Naive thymus-derived CD8-positive, alpha-beta T cell (primary cell): ENCODE data around the gene PKD1. TPM values are rescaled to one million over a fixed set of nuclear protein-coding genes. Genes with fewer than 3 reads are reported as not detected.
A peak's percentile ranks its signal among the peaks of the same experiment; 100 is the strongest.
"Not testable (repeated sequence)": the region's sequence is repeated elsewhere in the genome, so short reads cannot be mapped to it uniquely, and the experiment has no call there.

Experiments
- ATAC-seq, 2 donors: fragments of 150-1000 bp; cut with Tn5 transposase in 1 of 2; sonication (Bioruptor Pico), chemical (Tn5 transposase) in 1 of 2; 1 replicate in 1 of 2; 2 replicates in 1 of 2; pipeline ENCODE4 v1.10.0; 2021; ENCODE audit warnings: mild to moderate bottlenecking in 2 of 2, moderate library complexity in 2 of 2
- POLR2A ChIA-PET: fragments of 350-600 bp; sonication (Branson Sonifier 250); formaldehyde crosslinking; loops from one replicate; lab custom pipeline; 2021; ENCODE audit warnings: antibody characterized with exemption; lab: Charles Lee
- DNase-seq, 10 donors: peaks; one replicate each; pipeline versions ENCODE4 v3.0.0 to v3.0.0-alpha.2; 2020 to 2022
- H3K27ac Mint-ChIP-seq, 10 donors: one replicate each; pipeline ENCODE4 v1.8.0; 2020 to 2022; ENCODE audit warnings: mild to moderate bottlenecking in 10 of 10, mixed read lengths in 10 of 10, moderate library complexity in 4 of 10, inconsistent platforms in 1 of 10
- H3K27me3 Mint-ChIP-seq, 5 donors: one replicate each; pipeline ENCODE4 v1.8.0; 2021 to 2022; ENCODE audit warnings: mixed read lengths in 5 of 5
- H3K36me3 Mint-ChIP-seq, 3 donors: one replicate each; pipeline ENCODE4 v1.8.0; 2020 to 2022; ENCODE audit warnings: mixed read lengths in 3 of 3, mild to moderate bottlenecking in 2 of 3, inconsistent platforms in 1 of 3
- H3K4me1 Mint-ChIP-seq, 4 donors: one replicate each; pipeline ENCODE4 v1.8.0; 2021 to 2022; ENCODE audit warnings: mixed read lengths in 4 of 4
- H3K4me3 Mint-ChIP-seq, 10 donors: one replicate each; pipeline ENCODE4 v1.8.0; 2020 to 2022; ENCODE audit warnings: mild to moderate bottlenecking in 10 of 10, mixed read lengths in 10 of 10, moderate library complexity in 6 of 10, inconsistent platforms in 1 of 10
- H3K9me3 Mint-ChIP-seq, 9 donors: one replicate each; pipeline ENCODE4 v1.8.0; 2020 to 2022; ENCODE audit warnings: mixed read lengths in 9 of 9, mild to moderate bottlenecking in 3 of 9, inconsistent platforms in 1 of 9, moderate library complexity in 1 of 9
- polyA plus RNA-seq, 3 donors: library from polyadenylated mRNA; unstranded; fragments of 300-500 nt; fragmentation: Illumina TruSeq; gene quantifications; one replicate each; pipeline ENCODE4 v1.2.3, GENCODE V29; 2021
- total RNA-seq, 8 experiments: library from RNA in 2 of 8; stranded (reverse) in 2 of 8; gene quantifications; one replicate each; pipeline ENCODE4 v1.2.3 and lab custom pipeline; 2021 to 2026

Gene PKD1
- total and polyA plus RNA-seq, 5 experiments from 2014 or later = 3.5 to 134 (median 9.9) TPM

DNA sequence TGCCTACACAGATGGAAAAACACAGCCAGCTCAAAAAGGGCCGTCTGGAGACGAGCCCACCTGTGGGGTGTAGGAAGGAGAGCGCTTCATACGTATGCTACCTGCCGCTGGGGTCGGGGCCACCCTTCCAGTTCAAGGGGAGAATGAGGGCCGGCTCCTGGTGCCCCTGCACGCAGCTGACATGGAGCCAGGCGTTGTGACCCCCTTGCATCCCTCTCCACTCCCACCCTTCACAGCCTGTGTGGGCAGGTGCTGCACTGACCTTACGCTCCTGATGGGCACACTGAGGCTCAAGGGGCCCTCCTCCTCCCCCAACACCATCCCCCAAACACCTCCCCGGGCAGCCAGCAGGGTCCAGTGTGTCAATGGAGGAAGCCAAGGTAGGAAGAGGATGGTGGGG is 10.1 kb downstream of the PKD1 start:
- DNase-seq, H3K9me3 Mint-ChIP-seq, ATAC-seq, H3K27me3 Mint-ChIP-seq, H3K36me3 Mint-ChIP-seq, H3K4me3 Mint-ChIP-seq: not testable (repeated sequence)
- POLR2A ChIA-PET = interaction anchor here (1.1 kb wide), 1 partner anchor 22 kb away, joined by 3 read pairs; the partner anchor contains the start of gene RAB26
- Mint-ChIP-seq H3K27ac (peak overlapping the region in 3 of 10 donors; percentile 40 to 69 (median 68)), H3K4me1 (peaks cover 17 to 33% (median 20%) of the 10 kb centered on the region in 4 donors)

- DNase-seq, H3K27me3 Mint-ChIP-seq, POLR2A ChIA-PET, H3K9me3 Mint-ChIP-seq, H3K36me3 Mint-ChIP-seq, ATAC-seq, H3K4me3 Mint-ChIP-seq: not testable (repeated sequence)
- H3K4me1 Mint-ChIP-seq = peaks cover 21 to 38% (median 25%) of the 10 kb centered on the region in 4 donors
- H3K27ac Mint-ChIP-seq = peak overlapping the region in 4 of 10 donors; percentile 36 to 68 (median 45)
These were observed 10.8 kb downstream of the PKD1 start for GRCh38 chr16:2124694-2125444.

GRCh38 chr16:2124377-2124693 is 11.4 kb downstream of the PKD1 start:
- H3K36me3 Mint-ChIP-seq, ATAC-seq, POLR2A ChIA-PET, H3K27ac Mint-ChIP-seq, H3K9me3 Mint-ChIP-seq, H3K4me3 Mint-ChIP-seq, DNase-seq, H3K27me3 Mint-ChIP-seq: not testable (repeated sequence)
- H3K4me1 Mint-ChIP-seq = peaks cover 21 to 38% (median 25%) of the 10 kb centered on the region in 4 donors

DNA sequence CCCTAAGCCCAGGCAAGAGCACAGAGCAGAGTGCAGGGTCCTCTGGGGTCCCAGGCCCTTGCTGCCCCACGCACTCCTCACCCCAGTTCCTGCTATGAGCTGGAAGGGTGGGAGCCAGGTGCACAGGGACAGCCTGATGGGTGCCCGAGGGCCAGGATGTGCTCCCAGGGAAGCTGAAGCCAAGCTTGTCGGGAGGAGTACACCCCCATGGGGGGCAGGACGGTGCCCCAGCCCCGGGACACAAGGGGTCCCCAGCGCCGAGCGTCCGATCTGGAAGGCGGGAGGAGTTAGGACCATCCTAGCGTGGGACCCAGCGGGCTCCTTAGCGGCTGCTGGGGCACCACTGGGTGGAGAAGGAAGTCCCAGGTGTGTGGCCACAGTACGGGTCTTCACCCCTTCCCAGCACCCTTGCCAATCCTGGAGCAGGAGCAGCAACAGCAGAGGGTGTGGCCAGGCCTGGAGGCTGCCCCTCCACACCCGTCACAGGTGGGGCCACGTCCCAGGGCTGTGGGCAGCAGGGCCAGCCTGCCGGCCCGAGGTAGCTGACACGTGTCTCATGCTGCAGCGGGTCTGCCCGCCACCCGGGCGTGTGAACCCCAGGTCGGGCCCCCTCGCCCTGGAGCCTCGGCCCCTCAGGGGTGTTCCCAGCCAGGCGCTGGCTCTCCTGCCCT is 11.9 kb downstream of the PKD1 start:
- H3K27me3 Mint-ChIP-seq, ATAC-seq, POLR2A ChIA-PET, H3K27ac Mint-ChIP-seq, H3K9me3 Mint-ChIP-seq, H3K36me3 Mint-ChIP-seq, DNase-seq, H3K4me3 Mint-ChIP-seq: not testable (repeated sequence)
- H3K4me1 Mint-ChIP-seq = peaks cover 21 to 37% (median 24%) of the 10 kb centered on the region in 4 donors

GRCh38 chr16:2122934-2123683 is 12.6 kb downstream of the PKD1 start:
- H3K36me3 Mint-ChIP-seq, H3K27me3 Mint-ChIP-seq, H3K27ac Mint-ChIP-seq, DNase-seq, H3K9me3 Mint-ChIP-seq, POLR2A ChIA-PET, H3K4me3 Mint-ChIP-seq, ATAC-seq: not testable (repeated sequence)
- H3K4me1 Mint-ChIP-seq = peaks cover 15 to 30% (median 20%) of the 10 kb centered on the region in 4 donors

DNA sequence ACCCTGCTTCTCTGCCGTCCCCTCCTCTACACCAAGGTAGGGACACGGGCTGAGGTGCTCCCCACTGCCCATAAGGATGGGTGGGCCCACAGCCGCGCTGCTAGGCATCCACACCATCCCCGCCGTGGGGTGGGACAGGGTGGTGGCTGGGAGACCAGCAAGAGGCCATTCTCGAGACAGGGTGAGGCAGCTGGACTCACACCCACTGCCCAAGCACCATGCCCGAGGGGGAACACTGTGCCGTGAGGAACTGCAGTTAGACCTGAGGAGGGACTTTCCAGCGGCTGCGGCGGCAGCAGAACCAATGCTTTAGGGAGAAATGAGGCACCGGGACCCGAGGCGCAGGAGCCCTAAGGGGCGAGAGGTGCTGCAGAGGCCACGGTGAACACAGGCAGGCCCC is 13.3 kb downstream of the PKD1 start:
- H3K4me3 Mint-ChIP-seq = no peak overlapping the region
- no peaks in the 10 kb centered on the region for H3K36me3 Mint-ChIP-seq
- ATAC-seq = no peak
- DNase-seq = no peak
- H3K27me3 Mint-ChIP-seq = no peaks in the 10 kb centered on the region
- H3K9me3 Mint-ChIP-seq = no peaks in the 10 kb centered on the region
- no peak overlapping the region for H3K27ac Mint-ChIP-seq
- POLR2A ChIA-PET = no interaction called here
- peaks cover 15 to 29% (median 19%) of the 10 kb centered on the region in 4 donors for H3K4me1 Mint-ChIP-seq

GRCh38 chr16:2121853-2122252 is 13.8 kb downstream of the PKD1 start:
- Mint-ChIP-seq H3K36me3 (no peaks in the 10 kb centered on the region), H3K27ac (no peak overlapping the region), H3K9me3 (no peaks in the 10 kb centered on the region), H3K4me1 (peaks cover 15 to 24% (median 16%) of the 10 kb centered on the region in 4 donors), H3K4me3 (no peak overlapping the region), H3K27me3 (no peaks in the 10 kb centered on the region)
- no peak for ATAC-seq
- DNase-seq = no peak
- POLR2A ChIA-PET = no interaction called here

- ATAC-seq (peak; percentile 58 to 65), DNase-seq (peak in 3 of 10 donors; percentile 9 to 32 (median 24))
- H3K4me1 Mint-ChIP-seq = peaks cover 15 to 21% (median 15%) of the 10 kb centered on the region in 4 donors
- not testable (repeated sequence) for H3K36me3 Mint-ChIP-seq, H3K9me3 Mint-ChIP-seq, H3K27me3 Mint-ChIP-seq
- peak overlapping the region in 1 of 10 donors; percentile 31 for H3K4me3 Mint-ChIP-seq
- POLR2A ChIA-PET = interaction anchor here (0.6 to 0.8 kb wide), 2 partner anchors 21 to 30 kb away, joined by 3 to 4 read pairs; no protein-coding TSS in a partner anchor
- H3K27ac Mint-ChIP-seq = peak overlapping the region in 3 of 10 donors; percentile 15 to 68 (median 31)
These were observed 14.4 kb downstream of the PKD1 start for GRCh38 chr16:2121325-2121724.

DNA sequence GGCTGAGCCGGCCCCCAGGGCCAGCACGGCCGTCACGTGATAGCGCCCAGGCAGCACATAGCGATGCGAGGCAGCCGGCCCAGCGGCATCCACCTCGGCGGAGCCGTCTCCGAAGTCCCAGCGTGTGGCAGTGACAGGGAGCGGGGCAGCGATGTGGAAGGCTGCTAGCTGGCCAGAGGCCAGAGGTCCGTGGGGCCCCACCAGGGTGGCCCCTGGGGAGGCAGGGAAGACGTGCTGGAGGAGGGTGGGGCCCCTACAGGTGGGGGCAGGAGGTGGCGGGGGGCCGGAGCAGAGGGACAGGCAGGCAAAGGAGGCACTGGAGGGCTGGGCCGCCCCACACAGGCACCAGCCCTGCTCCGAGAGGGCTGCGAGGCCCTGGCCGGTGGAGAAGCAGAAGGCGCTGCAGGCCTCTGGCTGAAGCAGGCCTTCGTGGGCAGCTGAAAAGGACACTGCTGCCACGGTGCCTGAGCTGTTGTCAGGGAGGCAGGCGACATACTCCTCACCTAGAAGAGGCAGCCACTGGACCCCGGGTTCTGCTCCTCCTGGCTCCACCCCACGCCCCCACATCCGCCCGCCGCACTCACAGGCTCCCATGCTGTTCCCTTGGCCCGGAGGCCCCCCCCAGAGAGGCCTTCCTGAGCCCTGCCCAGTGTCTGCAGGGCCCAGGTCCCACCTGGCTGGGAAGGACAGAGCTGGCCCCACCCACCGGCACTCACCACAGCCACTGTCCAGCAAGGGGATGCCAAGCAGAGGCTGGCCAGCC is 17.6 kb downstream of the PKD1 start:
- H3K27me3 Mint-ChIP-seq, H3K36me3 Mint-ChIP-seq, DNase-seq, POLR2A ChIA-PET, H3K27ac Mint-ChIP-seq, ATAC-seq, H3K4me3 Mint-ChIP-seq, H3K4me1 Mint-ChIP-seq, H3K9me3 Mint-ChIP-seq: not testable (repeated sequence)

DNA sequence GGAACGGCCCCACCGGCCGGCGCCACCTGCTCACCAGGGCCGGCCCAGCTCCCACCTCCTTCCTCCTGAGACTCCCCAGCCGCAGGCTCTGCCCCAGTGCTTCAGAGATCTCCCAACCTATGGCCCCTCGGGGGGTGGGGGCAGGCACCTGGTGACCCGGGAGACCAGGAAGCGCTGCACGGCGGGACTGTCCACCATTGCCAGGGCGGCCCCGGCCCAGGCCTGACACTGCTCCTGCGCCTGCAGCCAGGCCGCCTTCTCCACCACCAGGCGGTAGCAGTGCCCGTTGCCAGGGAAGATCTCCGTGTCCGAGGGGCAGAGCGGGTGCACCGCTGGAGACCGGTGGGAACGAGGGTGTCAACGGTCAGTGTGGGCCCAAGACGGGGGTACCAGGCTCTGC is 18.4 kb downstream of the PKD1 start:
- H3K27me3 Mint-ChIP-seq, H3K36me3 Mint-ChIP-seq, POLR2A ChIA-PET, ATAC-seq, H3K27ac Mint-ChIP-seq, H3K4me1 Mint-ChIP-seq, H3K4me3 Mint-ChIP-seq, DNase-seq, H3K9me3 Mint-ChIP-seq: not testable (repeated sequence)

DNA sequence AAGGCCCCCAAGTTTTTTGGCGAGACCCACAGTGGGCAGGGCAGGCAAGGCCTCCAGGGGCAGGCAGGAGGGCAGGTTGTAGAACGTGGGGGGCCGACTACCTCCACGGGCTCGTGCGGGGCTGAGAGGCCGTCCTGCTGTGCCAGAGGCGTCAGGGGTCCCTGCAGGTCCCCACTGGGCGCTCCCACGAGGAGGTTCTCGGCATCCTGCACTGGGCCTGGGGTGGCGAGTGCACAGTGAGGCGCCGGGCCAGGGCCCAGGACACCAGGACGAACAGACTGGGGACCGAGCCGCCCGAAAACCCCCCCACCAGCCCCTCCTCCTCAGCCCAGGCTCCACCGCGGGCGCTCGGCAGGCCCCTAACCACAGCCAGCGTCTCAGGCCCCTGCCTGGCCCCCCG is 19.3 kb downstream of the PKD1 start:
- DNase-seq, H3K36me3 Mint-ChIP-seq, H3K4me1 Mint-ChIP-seq, H3K27me3 Mint-ChIP-seq, POLR2A ChIA-PET, H3K27ac Mint-ChIP-seq, ATAC-seq, H3K4me3 Mint-ChIP-seq, H3K9me3 Mint-ChIP-seq: not testable (repeated sequence)

DNA sequence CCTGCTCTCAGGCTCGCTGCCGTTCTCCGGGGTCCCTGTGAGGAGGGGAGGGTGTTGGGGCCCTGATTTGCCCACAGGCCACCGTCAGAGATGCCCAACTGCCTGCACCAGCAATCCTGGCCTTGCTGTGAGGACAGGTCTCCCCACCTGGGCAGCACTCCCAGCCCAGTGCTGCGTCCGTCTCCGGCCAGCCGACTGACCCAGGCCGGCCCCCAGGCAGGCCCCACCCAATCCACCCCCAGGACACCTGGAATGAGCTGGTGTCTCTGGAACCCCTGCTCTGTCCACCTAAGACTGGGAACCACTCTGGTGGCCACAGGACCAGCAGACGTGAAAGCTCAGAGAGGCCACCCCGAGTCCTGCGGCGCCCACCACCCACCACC is 20.1 kb downstream of the PKD1 start:
- DNase-seq (no peak), ATAC-seq (no peak)
- H3K9me3 Mint-ChIP-seq = no peaks in the 10 kb centered on the region
- H3K36me3 Mint-ChIP-seq = peaks cover 0 to 9% (median 0%) of the 10 kb centered on the region in 3 donors
- no peak overlapping the region for H3K4me3 Mint-ChIP-seq
- H3K27me3 Mint-ChIP-seq = no peaks in the 10 kb centered on the region
- POLR2A ChIA-PET = no interaction called here
- H3K27ac Mint-ChIP-seq = no peak overlapping the region
- H3K4me1 Mint-ChIP-seq = peaks cover 4 to 5% (median 4%) of the 10 kb centered on the region in 4 donors
